AG04450 (cell line): ENCODE measurements around the gene SENP1. TPM values are rescaled to one million over a fixed set of nuclear protein-coding genes. Genes with fewer than 3 reads are reported as not detected.

Experiments used
- CTCF ChIA-PET: fragments of 300-600, 350-600 bp; formaldehyde crosslinking; extraction: SDS; loops from one replicate; lab custom pipeline; 2022; ENCODE audit warnings: antibody characterized with exemption, inconsistent platforms; lab: Charles Lee
- POLR2A ChIA-PET: fragments of 350-600 bp; formaldehyde crosslinking; extraction: SDS; loops from one replicate; lab custom pipeline; 2021; ENCODE audit warnings: antibody characterized with exemption, inconsistent platforms; lab: Yijun Ruan, JAX
- DNase-seq: peaks from one replicate; pipeline ENCODE4 v3.0.0-alpha.2; 2011; ENCODE audit warnings: low read depth, low spot score
- H3K27ac ChIP-seq: one replicate; pipeline ENCODE4 v1.5.1; 2012; ENCODE audit warnings: low read depth, low read length, control low read depth
- H3K27me3 ChIP-seq: one replicate; pipeline ENCODE4 v1.6.0; 2012; ENCODE audit warnings: low read length; ENCODE audit not compliant: control insufficient read depth, insufficient read depth
- H3K4me3 ChIP-seq: 2 replicates; pipeline ENCODE4 v1.5.1; 2011; ENCODE audit warnings: mild to moderate bottlenecking, low read depth, low read length, control low read depth
- H3K9me3 ChIP-seq: 2 replicates; pipeline ENCODE4 v1.5.1; 2012; ENCODE audit warnings: low read length; ENCODE audit not compliant: control insufficient read depth, insufficient read depth
- CTCF ChIP-seq: IDR thresholded peaks from 2 replicates; pipeline ENCODE4 v1.5.1; 2011; ENCODE audit warnings: low read depth, low read length, control low read depth, inconsistent platforms
- polyA plus RNA-seq: library from polyadenylated mRNA; depleted of rRNA; stranded (reverse); fragments of >200 nt; gene quantifications from 2 replicates; pipeline ENCODE4 v1.2.3, GENCODE V29; 2011

Gene SENP1
- polyA plus RNA-seq, 1 experiment: 26.4 TPM

GRCh38 chr12:48067250-48067938, 38.5 kb downstream of the SENP1 start:
- POLR2A ChIA-PET: no interaction called here
- H3K4me3 ChIP-seq: no peak overlapping the region
- CTCF ChIA-PET: no interaction called here
- H3K27ac ChIP-seq: no peak overlapping the region
- TF ChIP-seq CTCF: no peak
- H3K9me3 ChIP-seq: no peaks in the 10 kb centered on the region
- DNase-seq: no peak
- no peaks in the 10 kb centered on the region for H3K27me3 ChIP-seq

GRCh38 chr12:48065041-48065440, 40.8 kb downstream of the SENP1 start:
- Histone ChIP-seq H3K4me3 (no peak overlapping the region), H3K9me3 (no peaks in the 10 kb centered on the region), H3K27ac (no peak overlapping the region), H3K27me3 (no peaks in the 10 kb centered on the region)
- ChIA-PET CTCF (no interaction called here), POLR2A (no interaction called here)
- no peak for TF ChIP-seq CTCF
- no peak for DNase-seq

- no peak for DNase-seq
- H3K27ac ChIP-seq: no peak overlapping the region
- no peak for TF ChIP-seq CTCF
- no peaks in the 10 kb centered on the region for H3K9me3 ChIP-seq
- ChIA-PET POLR2A (no interaction called here), CTCF (no interaction called here)
- no peaks in the 10 kb centered on the region for H3K27me3 ChIP-seq
- H3K4me3 ChIP-seq: no peak overlapping the region
Observed at GRCh38 chr12:48063530-48063929, 42.3 kb downstream of the SENP1 start.

- H3K27me3 ChIP-seq: no peaks in the 10 kb centered on the region
- H3K4me3 ChIP-seq: no peak overlapping the region
- H3K27ac ChIP-seq: no peak overlapping the region
- ChIA-PET POLR2A (no interaction called here), CTCF (interaction anchor here (0.6 to 1.7 kb wide), 7 partner anchors 11 to 106 kb away, joined by 3 to 5 read pairs (median 3); no protein-coding TSS in a partner anchor)
- H3K9me3 ChIP-seq: no peaks in the 10 kb centered on the region
- TF ChIP-seq CTCF: no peak
- no peak for DNase-seq
Observed at GRCh38 chr12:48061938-48062719, 43.8 kb downstream of the SENP1 start.

GRCh38 chr12:48060474-48060873, 45.4 kb downstream of the SENP1 start:
- Histone ChIP-seq H3K27me3 (no peaks in the 10 kb centered on the region), H3K27ac (no peak overlapping the region), H3K9me3 (no peaks in the 10 kb centered on the region), H3K4me3 (no peak overlapping the region)
- no peak for DNase-seq
- ChIA-PET CTCF (interaction anchor here (0.9 kb wide), 1 partner anchor 129 kb away, joined by 3 read pairs; no protein-coding TSS in a partner anchor), POLR2A (no interaction called here)
- TF ChIP-seq CTCF: no peak
